ENCODE results near the gene ZNF652.

ZNF652 gene

DNA sequence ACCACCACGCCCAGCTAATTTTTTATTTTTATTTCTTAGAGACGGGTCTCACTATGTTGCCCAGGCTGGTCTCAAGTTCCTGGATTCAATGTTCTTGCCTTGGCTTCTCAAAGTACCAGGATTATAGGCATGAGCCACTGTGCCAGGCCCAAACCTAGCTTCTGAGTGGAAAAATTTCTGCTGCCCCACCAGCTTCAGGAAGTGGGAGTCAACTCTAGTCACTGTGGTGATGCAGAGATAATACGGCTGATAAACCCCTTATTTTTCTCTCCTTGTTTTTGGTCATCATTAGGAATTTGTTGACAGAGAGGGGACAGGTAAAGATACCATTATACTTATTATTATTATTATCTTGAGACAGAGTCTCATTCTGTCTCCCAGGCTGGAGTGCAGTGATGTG, 103.7 kb downstream of the ZNF652 start:
- no peak for DNase-seq

GRCh38 chr17:49255125-49255524, 106.9 kb downstream of the ZNF652 start:
- no peak for DNase-seq

GRCh38 chr17:49254066-49254465, 108.0 kb downstream of the ZNF652 start:
- DNase-seq: no peak

DNA sequence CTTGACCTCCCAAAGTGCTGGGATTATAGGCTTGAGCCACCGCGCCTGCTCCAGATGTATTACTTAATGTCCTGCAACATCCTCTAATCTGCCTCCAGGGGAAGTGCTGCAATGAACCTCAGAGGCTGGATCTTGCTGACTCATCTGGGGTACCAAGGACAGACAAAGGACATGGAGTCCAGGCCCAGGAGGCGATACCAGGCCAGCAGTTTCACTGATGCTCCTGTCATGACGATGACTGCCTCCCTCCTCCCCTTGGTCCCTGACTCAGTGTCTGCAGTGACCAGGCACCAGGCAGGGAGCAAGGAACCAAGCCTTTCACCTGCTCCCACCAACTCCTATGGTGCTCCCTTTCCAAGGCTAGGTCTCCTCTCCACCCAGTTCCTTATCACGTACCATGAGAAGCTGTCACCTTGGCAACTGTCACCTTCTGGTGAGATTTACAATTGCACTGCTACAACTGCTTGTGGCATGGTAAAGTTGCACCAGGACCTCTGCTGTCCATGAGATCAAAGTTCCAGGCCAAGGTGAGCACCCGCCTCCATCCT, 109.8 kb downstream of the ZNF652 start:
- no peak for DNase-seq

DNA sequence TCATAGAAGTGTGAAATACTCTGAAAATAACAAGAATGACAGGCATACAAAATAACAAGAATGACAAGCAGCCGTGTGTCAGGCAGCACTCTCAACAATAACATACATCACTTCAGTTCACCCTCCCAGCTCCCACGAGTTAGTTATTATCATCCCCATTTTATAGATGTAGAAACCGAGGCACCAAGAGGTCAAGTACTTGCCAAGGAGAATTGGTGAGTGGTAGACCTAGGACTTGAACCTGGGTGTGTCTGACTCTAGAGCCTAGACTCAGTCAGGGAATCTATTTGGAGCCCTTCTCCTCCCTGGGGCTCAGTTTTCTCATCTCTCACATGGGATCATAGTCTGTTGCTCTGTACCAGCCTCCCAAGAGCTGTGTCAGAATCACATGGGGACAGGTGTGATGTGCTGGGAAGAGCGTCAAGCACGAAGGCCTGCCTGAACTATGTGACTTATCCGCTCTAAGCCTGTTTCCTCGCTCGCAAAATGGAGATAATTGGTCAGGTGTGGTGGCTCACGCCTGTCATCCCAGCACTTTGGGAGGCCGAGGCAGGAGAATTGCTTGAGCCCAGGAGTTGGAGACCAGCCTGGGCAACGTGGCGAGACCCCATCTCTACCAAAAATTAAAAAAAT, 112.0 kb downstream of the ZNF652 start:
- DNase-seq: no peak

DNA sequence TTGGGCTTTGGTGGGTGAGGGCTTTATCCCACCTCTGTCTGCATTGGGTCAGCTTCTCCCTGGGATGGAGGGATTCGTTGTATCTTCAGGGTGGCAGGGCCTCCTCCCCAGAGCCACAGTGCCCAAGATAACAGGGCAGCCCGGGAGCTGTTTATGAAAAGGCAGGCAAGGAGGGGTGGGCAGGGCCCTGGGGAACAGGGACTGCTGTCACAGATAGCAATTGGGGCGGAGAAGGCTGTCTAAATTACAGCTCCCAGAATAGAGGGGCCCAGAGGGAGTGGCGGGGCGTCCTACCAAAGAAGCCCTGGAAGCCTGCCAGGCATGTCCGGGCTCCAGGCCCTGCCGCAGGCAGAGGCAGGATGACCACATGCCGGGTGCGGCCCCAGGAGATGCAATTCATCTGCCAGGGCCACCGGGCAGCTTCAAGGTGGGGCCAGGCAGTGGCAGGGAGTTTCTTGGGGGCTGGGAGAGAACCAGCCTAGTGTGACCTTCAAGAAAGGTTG, 112.7 kb downstream of the ZNF652 start:
- no peak for DNase-seq

GRCh38 chr17:49247944-49248343, 114.1 kb downstream of the ZNF652 start:
- DNase-seq: no peak

DNA sequence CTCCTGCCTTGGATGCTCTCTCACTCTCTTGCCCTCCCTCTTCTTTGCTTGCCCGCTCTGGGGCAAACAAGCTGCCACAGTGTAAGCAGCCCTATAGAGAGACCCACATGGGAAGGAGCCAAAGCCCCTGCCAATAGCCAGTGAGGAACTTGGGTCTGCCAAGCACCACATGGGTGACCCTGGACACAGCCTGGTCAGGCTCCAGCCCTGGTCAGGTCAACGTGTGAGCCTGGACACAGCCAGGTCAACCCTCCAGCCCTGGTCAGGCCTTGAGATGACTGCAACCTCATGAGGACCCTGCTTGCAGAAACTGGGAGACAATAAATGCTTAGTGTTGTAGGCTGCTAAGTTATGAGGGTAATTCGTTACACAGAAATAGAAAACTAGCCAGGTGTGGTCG, 117.2 kb downstream of the ZNF652 start:
- DNase-seq: no peak
